Transverse colon (tissue), 4 donors: ENCODE measurements around the gene NOMO2. TPM values are rescaled to one million over a fixed set of nuclear protein-coding genes. Genes with fewer than 3 reads are reported as not detected.
"Not testable (repeated sequence)": the region's sequence is repeated elsewhere in the genome, so short reads cannot be mapped to it uniquely, and the experiment has no call there.

ENCODE experiments used
- DNase-seq: peaks from one replicate; pipeline ENCODE4 v3.0.0-alpha.2; 2019
- H3K27ac ChIP-seq, 4 donors: fragments of 200-600 bp; sonication (generic); 2 replicates each; pipeline ENCODE4 v1.5.1; 2016 to 2018; ENCODE audit warnings: inconsistent platforms in 4 of 4
- H3K27me3 ChIP-seq: fragments of 200-600 bp; sonication (generic); 2 replicates; pipeline ENCODE4 v1.5.1; 2017; ENCODE audit warnings: inconsistent platforms
- H3K36me3 ChIP-seq, 4 donors: fragments of 200-600 bp; sonication (generic); 2 replicates each; pipeline ENCODE4 v1.5.1; 2017 to 2019; ENCODE audit warnings: inconsistent platforms in 4 of 4
- H3K4me1 ChIP-seq, 4 donors: fragments of 200-600 bp; sonication (generic); 2 replicates each; pipeline ENCODE4 v1.5.1; 2017 to 2020; ENCODE audit warnings: inconsistent platforms in 4 of 4
- H3K4me3 ChIP-seq, 4 donors: fragments of 200-600 bp; sonication (generic); 1 replicate in 1 of 4; 2 replicates in 3 of 4; pipeline versions ENCODE4 v1.5.1 to v1.6.1; 2017 to 2019; ENCODE audit warnings: inconsistent platforms in 4 of 4
- H3K9me3 ChIP-seq, 2 donors: fragments of 200-600 bp; sonication (generic); 2 replicates each; pipeline ENCODE4 v1.5.1; 2017 to 2019; ENCODE audit warnings: inconsistent platforms in 2 of 2
- WGBS, 2 donors: methylation state at CpG; one replicate each; pipeline ENCODE4 v1.1.5; 2018; ENCODE audit warnings: low coverage in 1 of 2; 5-methylcytosine and 5-hydroxymethylcytosine counted together
- in situ Hi-C, 4 donors: fragments of 200-750 bp; cut with MboI; loops; one replicate each; pipeline versions ENCODE4 v1.15.0 to v1.15.1; 2017; ENCODE audit warnings: low sequenced_read_pairs in 3 of 4, low pct_ligation_motif_present in 1 of 4, low pct_unique_long_range_greater_than_20kb in 1 of 4
- intact Hi-C: fragments of 100-400 bp; cut with DNase I; formaldehyde crosslinking; loops from one replicate; pipeline ENCODE4 v1.15.1; 2023; ENCODE audit warnings: low total_unique reads
- total RNA-seq, 4 donors: library from RNA; depleted of rRNA; stranded (reverse); fragments of >200 nt; gene quantifications; one replicate each; pipeline ENCODE4 v1.1.0, GENCODE V29; 2016

Gene NOMO2, protein sequence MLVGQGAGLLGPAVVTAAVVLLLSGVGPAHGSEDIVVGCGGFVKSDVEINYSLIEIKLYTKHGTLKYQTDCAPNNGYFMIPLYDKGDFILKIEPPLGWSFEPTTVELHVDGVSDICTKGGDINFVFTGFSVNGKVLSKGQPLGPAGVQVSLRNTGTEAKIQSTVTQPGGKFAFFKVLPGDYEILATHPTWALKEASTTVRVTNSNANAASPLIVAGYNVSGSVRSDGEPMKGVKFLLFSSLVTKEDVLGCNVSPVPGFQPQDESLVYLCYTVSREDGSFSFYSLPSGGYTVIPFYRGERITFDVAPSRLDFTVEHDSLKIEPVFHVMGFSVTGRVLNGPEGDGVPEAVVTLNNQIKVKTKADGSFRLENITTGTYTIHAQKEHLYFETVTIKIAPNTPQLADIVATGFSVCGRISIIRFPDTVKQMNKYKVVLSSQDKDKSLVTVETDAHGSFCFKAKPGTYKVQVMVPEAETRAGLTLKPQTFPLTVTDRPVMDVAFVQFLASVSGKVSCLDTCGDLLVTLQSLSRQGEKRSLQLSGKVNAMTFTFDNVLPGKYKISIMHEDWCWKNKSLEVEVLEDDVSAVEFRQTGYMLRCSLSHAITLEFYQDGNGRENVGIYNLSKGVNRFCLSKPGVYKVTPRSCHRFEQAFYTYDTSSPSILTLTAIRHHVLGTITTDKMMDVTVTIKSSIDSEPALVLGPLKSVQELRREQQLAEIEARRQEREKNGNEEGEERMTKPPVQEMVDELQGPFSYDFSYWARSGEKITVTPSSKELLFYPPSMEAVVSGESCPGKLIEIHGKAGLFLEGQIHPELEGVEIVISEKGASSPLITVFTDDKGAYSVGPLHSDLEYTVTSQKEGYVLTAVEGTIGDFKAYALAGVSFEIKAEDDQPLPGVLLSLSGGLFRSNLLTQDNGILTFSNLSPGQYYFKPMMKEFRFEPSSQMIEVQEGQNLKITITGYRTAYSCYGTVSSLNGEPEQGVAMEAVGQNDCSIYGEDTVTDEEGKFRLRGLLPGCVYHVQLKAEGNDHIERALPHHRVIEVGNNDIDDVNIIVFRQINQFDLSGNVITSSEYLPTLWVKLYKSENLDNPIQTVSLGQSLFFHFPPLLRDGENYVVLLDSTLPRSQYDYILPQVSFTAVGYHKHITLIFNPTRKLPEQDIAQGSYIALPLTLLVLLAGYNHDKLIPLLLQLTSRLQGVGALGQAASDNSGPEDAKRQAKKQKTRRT
- 10 to 100 TPM; 18.7 to 90.3 (median 74.1) TPM for total RNA-seq

DNA sequence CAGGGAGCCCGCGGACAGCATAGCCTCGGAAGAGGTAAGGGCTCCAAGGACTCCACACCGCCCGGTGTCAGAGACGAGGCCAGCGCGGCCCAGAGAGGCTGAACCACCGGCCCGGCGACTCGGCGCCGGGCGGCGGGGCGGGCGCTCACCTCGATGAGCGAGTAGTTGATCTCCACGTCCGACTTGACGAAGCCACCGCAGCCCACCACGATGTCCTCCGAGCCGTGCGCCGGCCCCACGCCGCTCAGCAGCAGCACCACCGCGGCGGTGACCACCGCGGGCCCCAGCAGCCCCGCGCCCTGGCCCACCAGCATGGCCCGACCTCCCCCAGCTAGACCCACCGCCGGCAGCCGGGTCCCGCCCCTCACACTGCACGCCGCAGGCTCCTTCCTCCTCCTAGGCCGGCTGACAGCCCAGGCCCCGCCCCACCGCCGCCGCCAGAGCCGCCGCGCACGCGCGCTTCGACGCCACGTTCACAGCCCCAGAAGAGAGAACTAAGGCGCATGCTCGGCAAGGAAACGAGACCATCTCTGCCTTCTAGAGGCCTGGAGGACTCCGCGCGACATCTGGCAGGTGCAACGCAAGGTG is at the start of gene NOMO2:
Gene NOMO2 (minus strand): TSS at position 371 of the 588 bp plus-strand sequence. CDS start 57 bp downstream, at position 314.
- H3K27me3 ChIP-seq, in situ Hi-C loops, H3K9me3 ChIP-seq, intact Hi-C loops, H3K4me1 ChIP-seq, H3K36me3 ChIP-seq: not testable (repeated sequence)
- WGBS, 2 donors, result no CpG with 5 or more reads among the region's 66 CpGs
- Histone ChIP-seq H3K27ac (peak within 1 kb of the TSS; percentile 69 to 83 (median 80)), H3K4me3 (peak within 1 kb of the TSS; percentile 55 to 72 (median 58))
- DNase-seq, result peak; percentile 95

DNA sequence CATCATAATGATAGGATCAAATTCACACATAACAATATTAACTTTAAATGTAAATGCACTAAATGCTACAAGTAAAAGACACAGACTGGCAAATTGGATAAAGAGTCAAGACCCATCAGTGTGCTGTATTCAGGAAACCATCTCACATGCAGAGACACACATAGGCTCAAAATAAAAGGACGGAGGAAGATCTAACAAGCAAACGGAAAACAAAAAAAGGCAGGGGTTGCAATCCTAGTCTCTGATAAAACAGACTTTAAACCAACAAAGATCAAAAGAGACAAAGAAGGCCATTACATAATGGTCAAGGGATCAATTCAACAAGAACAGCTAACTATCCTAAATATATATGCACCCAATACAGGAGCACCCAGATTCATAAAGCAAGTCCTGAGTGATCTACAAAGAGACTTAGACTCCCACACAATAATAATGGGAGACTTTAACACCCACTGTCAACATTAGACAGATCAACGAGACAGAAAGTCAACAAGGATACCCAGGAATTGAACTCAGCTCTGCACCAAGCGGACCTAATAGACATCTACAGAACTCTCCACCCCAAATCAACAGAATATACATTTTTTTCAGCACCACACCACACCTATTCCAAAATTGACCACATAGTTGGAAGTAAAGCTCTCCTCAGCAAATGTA is 48.4 kb upstream of the NOMO2 start:
- H3K27ac ChIP-seq, in situ Hi-C loops, H3K9me3 ChIP-seq, H3K4me1 ChIP-seq, DNase-seq, H3K4me3 ChIP-seq, H3K27me3 ChIP-seq, intact Hi-C loops, H3K36me3 ChIP-seq: not testable (repeated sequence)
- 79% methylated on average over 3 of the region's 4 CpGs; no CpG with 5 or more reads in 1 of the 2 donors for WGBS, 2 donors

DNA sequence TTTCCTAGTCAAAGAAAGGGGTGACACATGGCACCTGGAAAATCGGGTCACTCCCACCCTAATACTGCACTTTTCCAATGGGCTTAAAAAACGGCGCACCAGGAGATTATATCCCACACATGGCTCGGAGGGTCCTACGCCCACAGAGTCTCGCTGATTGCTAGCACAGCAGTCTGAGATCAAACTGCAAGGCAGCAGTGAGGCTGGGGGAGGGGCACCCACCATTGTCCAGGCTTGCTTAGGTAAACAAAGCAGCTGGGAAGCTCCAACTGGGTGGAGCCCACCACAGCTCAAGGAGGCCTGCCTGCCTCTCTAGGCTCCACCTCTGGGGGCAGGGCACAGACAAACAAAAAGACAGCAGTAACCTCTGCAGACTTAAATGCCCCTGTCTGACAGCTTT is 46.4 kb upstream of the NOMO2 start:
- H3K27ac ChIP-seq, intact Hi-C loops, H3K4me3 ChIP-seq, H3K36me3 ChIP-seq, H3K9me3 ChIP-seq, in situ Hi-C loops, DNase-seq, H3K4me1 ChIP-seq, H3K27me3 ChIP-seq: not testable (repeated sequence)
- 87% methylated on average over 6 of the region's 6 CpGs; no CpG with 5 or more reads in 1 of the 2 donors for WGBS, 2 donors

GRCh38 chr16:18603572-18604246 is 41.8 kb upstream of the NOMO2 start:
- H3K36me3 ChIP-seq, H3K4me1 ChIP-seq, intact Hi-C loops, in situ Hi-C loops, H3K27me3 ChIP-seq, H3K9me3 ChIP-seq, H3K4me3 ChIP-seq, DNase-seq, H3K27ac ChIP-seq: not testable (repeated sequence)
- WGBS, 2 donors, result no CpG with 5 or more reads among the region's 4 CpGs

DNA sequence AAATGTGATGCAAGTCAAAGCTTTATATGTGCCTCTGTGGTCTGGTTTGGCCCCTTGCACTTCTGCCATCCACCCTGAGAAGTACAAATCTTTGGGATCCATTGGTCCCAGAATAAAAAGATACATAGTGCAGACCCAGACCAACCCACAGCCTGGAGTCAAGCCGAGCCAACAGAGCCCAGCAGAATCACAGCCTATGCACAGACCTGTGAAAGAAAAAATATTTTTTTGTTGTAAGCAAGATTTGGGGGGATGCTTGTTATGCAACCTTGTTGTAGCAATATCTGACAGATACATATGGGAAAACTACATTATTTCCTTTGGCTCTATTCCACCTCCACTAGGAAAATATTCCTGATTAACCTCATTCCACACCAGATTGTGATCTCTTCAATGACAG is 36.7 kb upstream of the NOMO2 start:
- H3K4me3 ChIP-seq, H3K27ac ChIP-seq, DNase-seq, H3K36me3 ChIP-seq, H3K4me1 ChIP-seq, in situ Hi-C loops, H3K27me3 ChIP-seq, H3K9me3 ChIP-seq, intact Hi-C loops: not testable (repeated sequence)
- 95% methylated on average over 1 of the region's 1 CpG; no CpG with 5 or more reads in 1 of the 2 donors for WGBS, 2 donors

DNA sequence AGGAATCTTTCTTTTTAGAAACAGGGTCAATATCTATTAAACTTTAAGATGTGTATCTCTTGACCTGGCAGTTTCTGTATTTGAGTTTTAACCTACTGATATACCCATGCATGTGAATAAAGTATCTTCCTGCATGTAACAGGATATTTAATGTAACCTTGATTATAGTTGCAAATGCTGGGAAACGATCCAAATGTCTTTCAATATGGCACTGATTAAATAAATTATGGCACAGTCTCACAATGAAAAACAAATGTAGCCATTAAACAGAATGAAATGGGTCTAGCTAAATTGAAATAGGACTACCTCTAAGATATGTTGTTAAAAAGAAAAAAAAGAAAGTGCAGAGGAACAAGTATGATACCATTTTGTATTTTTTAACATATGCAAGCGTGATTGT is 35.8 kb upstream of the NOMO2 start:
- DNase-seq, intact Hi-C loops, H3K4me3 ChIP-seq, H3K27me3 ChIP-seq, in situ Hi-C loops, H3K4me1 ChIP-seq, H3K36me3 ChIP-seq, H3K27ac ChIP-seq, H3K9me3 ChIP-seq: not testable (repeated sequence)
- 67 to 79% methylated on average over 1 to 2 of the region's 2 CpGs for WGBS, 2 donors

- intact Hi-C loops, in situ Hi-C loops, DNase-seq, H3K4me1 ChIP-seq, H3K27me3 ChIP-seq, H3K4me3 ChIP-seq, H3K27ac ChIP-seq, H3K36me3 ChIP-seq, H3K9me3 ChIP-seq: not testable (repeated sequence)
- WGBS, 2 donors, result 20 to 55% methylated on average over 1 to 4 of the region's 4 CpGs
Observed at GRCh38 chr16:18597319-18597718, 35.4 kb upstream of the NOMO2 start.

DNA sequence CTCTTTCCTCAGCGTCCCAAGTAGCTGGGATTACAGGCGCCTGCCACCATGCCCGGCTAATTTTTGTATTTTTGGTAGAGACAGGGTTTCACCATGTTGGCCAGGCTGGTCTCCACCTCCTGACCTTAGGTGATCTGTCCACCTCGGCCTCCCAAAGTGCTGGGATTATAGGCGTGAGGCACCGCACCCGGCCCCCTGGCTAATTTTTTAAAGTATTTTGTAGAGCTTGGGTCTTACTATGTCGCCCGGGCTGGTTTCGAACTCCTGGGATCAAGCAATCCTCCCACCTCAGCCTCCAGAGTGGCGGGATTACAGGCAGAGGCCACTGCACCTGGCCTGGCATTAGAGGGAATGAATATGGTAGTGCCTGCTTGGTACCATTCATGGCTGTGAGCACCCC is 33.9 kb upstream of the NOMO2 start:
- DNase-seq, H3K4me3 ChIP-seq, intact Hi-C loops, H3K36me3 ChIP-seq, in situ Hi-C loops, H3K27ac ChIP-seq, H3K27me3 ChIP-seq, H3K4me1 ChIP-seq, H3K9me3 ChIP-seq: not testable (repeated sequence)
- WGBS, 2 donors, result 90% methylated on average over 11 of the region's 11 CpGs; no CpG with 5 or more reads in 1 of the 2 donors

DNA sequence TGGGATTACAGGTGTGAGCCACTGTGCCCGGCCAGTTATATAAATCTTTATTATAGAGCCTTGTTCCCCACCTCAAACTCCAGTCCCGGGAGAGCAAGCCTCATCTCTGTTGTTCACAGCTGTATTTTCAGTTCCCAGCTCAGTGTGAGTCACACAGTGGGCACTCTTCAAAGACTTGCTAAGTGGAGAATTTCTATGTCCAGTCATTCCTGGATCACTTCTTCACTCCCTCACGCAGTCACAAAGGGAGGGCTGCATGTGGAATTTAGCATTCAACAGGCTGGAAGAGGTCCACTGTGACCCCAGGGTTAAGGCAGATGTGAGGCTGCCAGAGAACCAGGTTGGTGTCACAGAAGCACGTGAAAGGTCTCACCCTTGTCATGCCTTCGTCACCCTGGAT is 33.0 kb upstream of the NOMO2 start:
- WGBS, 2 donors, result 81 to 100% methylated on average over 2 to 5 of the region's 5 CpGs
- H3K27ac ChIP-seq, H3K4me3 ChIP-seq, DNase-seq, H3K27me3 ChIP-seq, intact Hi-C loops, H3K36me3 ChIP-seq, H3K4me1 ChIP-seq, H3K9me3 ChIP-seq, in situ Hi-C loops: not testable (repeated sequence)
